Stimulated activated CD4-positive, alpha-beta T cell treated with anti-CD3 and anti-CD28 coated beads, Interleukin-4, amount 100 ng/mL, for 4 hours (primary cell): Measurements from ENCODE around the gene NUP54.
A peak's percentile ranks its signal among the peaks of the same experiment; 100 is the strongest.

Source experiments
- DNase-seq, 2 experiments: peaks; one replicate each; pipeline ENCODE4 v3.0.0-alpha.2; 2020

Gene NUP54

DNA sequence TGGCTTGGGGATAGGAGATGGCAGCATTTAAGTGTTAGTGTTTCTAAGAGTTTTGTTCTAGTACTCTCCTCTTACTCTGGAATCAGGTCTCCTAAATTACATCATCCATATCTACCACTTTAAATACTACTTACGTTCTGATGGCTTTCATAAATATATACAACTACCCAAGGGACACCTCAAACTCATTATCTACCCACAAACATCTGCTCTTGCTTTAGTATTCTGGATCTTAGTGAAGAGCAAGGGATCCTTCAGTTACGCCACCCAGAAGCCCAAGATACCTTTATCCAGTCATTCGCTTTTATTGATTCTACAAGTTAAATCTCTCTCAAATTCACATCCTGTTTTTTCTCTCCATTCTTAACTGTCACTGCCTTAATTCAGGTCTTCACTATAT, 7.0 kb downstream of the NUP54 start:
- DNase-seq = no peak

- no peak for DNase-seq
These were observed 20.4 kb downstream of the NUP54 start for GRCh38 chr4:76127754-76128153.

GRCh38 chr4:76125816-76126215, 22.4 kb downstream of the NUP54 start:
- DNase-seq = no peak

DNA sequence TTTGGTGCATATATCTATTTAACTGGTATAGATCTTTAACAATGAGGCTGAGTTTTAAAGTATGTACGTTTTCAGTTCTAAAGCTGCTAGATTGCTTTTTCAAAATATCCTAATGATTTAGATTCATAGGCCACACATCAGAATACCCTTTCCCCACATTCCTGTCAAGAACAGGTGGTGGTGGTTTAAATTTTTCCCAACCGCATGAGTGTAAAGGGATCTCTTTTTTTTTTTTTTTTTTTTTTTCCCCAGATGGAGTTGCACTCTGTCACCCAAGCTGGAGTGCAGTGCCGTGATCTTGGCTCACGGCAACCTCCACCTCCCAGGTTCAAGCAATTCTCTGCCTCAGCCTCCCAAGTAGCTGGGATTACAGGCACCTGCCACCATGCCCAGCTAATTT, 28.0 kb downstream of the NUP54 start:
- DNase-seq = no peak

DNA sequence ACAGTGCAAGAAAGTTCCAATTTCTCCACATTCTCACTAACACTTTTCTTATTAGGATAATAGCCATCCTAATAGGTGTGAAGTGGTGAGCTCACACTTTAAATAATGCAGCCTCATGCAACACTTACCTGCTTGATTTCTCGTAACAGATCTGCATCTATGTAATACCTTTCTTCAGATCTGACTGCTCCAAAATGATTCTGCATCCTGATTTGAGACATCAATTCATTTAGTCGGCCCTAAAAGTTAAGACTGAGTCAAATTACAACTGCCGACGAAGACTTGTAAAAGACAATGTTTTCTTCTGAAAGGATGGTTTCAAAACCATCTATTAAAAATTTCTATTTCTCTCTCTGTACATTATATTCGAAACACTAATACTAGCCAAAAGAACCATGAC, 30.7 kb downstream of the NUP54 start:
- DNase-seq = no peak

- no peak for DNase-seq
These were observed 31.4 kb downstream of the NUP54 start for GRCh38 chr4:76116821-76117220.

- DNase-seq = no peak
These were observed 39.6 kb downstream of the NUP54 start for GRCh38 chr4:76108467-76109181.

GRCh38 chr4:76106442-76106841, 41.8 kb downstream of the NUP54 start:
- DNase-seq = no peak

DNA sequence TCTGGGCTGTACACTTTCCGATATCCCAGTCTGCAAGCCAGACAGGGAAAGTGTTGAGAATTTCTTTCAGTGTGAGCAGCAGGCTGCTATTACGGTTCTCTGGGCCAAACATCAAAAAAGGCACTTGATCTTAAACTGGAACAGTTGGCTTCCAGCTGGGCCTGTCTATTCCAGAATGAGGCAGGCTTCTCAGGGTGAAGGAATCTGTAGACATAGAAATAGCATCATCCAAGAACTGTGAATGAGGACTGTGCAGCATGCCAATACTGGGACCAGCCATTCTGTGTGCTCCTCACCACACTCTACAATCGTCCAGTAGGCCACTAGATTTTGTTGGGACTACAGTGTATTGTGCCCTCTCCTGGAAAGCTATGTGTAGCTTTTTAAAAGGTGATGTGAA, 42.5 kb downstream of the NUP54 start:
- DNase-seq = no peak

DNA sequence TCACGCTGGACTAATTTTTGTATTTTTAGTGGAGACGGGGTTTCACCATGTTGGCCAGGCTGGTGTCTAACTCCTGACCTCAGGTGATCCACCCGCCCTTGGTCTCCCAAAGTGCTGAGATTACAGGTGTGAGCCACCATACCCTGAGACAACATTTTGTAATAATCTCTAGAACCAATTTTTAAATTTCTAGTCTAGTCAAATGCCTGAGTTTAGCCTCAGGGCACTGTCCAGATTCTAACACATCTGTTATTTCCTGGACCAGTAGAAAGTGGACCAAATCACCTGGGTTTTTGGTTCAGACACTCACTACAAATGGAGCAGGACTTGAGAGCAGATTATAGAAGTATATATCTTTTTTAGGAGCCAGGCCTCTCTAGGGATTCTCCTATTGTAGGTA, 52.1 kb downstream of the NUP54 start:
- no peak for DNase-seq

DNA sequence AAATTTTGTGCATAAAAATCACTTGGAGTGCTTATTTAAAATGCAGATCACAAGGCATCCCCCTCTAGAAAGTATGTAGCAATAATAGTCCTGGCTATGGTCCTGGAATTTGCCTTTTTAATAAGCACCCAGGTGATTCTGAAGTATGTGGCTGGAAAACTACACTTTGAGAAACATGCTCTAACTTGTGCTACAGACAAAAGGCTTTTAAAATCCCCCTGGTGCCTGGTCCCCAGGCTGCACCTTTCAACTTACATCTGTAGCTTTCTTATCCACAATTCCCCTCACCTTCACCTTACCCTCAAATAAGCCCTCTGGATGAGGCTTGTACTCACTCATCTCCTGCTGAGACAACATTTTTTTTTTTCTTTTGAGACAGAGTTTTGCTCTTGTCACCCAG, 52.6 kb downstream of the NUP54 start:
- no peak for DNase-seq

DNA sequence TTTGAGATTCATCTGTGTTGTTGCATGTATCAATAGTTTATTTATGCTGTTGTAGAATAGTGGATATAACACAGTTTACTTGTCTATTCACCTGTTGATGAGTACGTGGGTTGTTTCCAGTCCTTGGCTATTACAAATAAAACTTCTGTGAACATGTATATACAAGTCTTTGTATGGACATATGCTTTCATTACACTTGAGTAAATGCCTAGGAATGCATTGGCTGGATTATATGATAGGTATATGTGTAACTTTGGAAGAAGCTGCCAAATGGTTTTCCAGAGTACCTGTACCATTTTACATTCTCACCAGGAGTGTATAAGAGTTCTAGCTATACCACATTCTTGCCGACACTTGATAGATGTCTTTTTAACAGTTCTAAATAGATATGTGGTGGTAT, 57.1 kb downstream of the NUP54 start:
- no peak for DNase-seq

- DNase-seq = no peak
These were observed 57.9 kb downstream of the NUP54 start for GRCh38 chr4:76090241-76090691.

DNA sequence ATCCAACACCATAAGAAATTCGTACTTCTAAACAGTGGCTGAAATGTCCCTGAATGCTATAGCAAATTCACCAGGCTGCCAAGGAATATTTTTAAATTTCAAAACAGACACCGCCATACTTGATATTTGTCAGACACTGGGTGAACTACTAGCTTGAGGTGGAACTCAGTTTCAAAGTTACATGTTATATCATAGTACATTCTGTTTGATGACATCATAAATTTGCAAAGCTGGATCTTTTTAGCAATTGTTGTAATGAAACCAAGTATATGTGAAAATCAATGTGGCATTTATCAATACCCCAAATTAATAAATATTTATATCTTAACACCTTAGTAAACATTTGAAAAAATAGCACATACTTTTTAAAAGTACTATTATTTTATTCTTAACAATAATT, 59.5 kb downstream of the NUP54 start:
- no peak for DNase-seq

- DNase-seq = no peak
These were observed 61.0 kb downstream of the NUP54 start for GRCh38 chr4:76087007-76087769.

GRCh38 chr4:76084542-76084941, 63.7 kb downstream of the NUP54 start:
- no peak for DNase-seq

- DNase-seq = no peak
These were observed 64.7 kb downstream of the NUP54 start for GRCh38 chr4:76083386-76083988.

DNA sequence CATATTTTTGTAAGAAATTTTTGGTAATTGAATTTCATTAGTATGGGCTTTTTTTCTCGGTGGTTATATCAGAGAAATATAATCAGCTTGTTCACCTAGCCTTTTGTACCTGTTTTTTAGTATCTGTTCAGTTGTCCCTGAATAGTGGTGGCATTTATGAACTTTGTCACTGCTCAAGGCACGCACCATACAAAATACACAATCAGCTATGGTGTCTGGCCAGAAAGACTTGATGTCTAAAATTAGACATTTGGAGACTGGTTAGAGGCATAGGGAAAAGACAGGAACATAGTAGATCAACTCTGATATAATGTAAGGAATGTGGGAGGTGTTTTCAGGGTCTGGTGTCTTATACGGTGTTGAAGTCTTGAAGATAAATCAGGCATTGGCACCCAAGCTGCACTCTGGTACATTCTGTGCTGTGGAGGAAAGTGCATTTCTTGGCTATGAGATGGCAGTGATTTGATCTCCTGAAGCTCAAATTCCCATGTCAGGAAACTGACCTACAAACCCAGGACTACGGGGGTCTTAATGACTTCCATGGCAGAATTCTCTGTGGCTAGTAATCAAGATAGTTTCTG, 70.1 kb downstream of the NUP54 start:
- DNase-seq = no peak

DNA sequence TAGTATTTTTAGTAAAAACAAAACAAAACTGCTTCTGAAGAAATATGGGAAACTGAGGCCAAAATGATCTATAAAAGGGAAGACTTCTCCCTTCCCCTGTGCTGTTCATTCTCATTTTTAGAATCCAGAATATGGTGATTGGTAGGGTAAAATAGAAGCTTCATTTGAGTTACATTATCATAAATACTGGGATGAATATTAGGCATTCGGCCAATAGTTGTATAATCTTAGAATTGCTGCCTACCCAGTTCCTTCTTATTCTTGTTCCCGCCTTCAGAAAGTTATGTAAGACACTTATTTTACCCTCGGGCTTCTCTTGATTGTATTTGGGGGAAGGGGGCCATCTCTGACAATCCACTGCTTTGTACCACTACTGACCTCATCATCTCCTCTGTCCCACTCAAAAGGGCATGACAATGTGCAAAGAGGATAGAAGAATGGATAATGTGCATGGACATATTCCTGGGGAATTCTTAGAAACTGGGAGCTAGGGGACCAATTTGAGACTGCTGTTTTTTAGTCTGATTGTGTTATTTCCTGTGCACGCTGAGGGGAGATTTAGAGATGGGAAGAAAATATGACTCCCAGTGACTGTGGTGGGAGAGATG, 73.1 kb downstream of the NUP54 start:
- DNase-seq = no peak

DNA sequence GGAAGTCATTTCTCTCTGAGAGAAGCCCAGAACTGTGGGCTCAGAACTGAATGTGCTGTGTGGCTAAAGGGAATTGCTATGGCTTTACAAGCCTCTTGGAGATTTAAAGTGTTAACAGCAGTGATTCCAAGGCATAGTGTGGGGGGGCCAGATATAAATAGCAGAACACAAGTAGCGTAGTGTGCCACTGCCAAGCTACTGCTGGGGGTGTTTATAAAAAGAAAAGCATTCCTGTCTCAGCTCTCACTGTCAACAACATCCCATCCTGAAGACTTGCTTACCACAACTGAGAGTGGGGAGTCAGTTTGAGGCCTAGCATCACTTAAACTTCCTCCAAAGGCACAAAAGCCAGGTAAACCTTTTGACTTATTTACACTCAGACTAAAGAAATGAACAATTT, 73.7 kb downstream of the NUP54 start, which contains the start of gene ART3:
ART3 (plus strand) TSS at position 242 of the 400 bp plus-strand sequence. CDS start 1,181 bp downstream, outside the sequence.
- DNase-seq = no peak

DNA sequence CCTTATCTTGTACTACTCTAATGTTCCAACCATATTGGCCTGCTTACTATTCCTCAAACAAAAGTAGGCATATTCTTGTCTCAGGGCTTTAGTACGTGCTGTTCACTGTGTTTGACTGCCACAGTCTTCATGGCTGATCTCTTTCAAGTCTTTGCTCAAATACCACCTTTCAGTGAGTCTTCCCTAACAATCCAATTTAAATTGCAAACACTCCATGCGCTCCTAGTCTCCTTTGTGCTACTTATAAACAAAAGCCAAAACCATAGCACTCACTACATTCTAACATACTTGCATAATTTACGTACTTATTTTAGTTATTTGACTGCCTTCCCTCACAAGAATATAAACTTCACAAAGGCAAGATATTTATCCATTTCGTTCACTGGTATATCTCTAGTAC, 75.4 kb downstream of the NUP54 start:
- no peak for DNase-seq

DNA sequence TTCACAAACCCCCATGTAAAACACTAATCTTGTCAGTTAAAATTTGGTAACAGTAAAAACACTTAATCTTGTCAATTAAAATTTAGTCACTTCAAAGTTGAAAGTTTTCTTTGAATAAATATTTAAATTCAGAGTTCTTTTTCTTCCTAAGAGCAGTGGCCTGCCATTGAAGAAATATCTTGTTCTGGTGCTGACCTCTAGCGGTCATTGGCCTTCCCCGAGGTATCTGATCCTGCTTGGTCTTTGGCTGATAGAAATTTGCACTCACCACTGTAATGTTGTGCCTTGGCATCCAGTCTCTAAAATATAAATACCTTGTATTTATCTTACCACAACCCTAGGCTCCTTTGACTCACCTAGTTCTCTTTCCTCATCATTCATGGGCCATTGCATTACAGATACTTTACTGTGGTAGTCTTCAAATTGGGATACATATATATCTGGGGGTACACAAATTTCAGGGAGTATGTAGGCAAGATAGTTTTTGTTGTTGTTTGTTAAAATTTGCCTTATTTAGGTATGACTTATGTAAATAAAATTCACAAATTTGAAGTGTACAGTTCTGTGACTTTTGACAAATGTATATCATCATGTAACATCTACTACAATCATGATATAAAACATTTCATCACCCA, 80.4 kb downstream of the NUP54 start:
- peak; percentile 61 to 64 for DNase-seq

GRCh38 chr4:76066546-76066945, 81.7 kb downstream of the NUP54 start:
- DNase-seq = no peak
